NB4 (cell line): ENCODE results near the gene GGN.

Experiments used
- DNase-seq: peaks from one replicate; pipeline ENCODE4 v3.0.0; 2010; ENCODE audit warnings: low read depth
- H3K4me3 ChIP-seq: one replicate; pipeline ENCODE4 v1.5.1; 2011; ENCODE audit warnings: mild to moderate bottlenecking, low read depth, low read length, moderate library complexity
- CTCF ChIP-seq: IDR thresholded peaks from one replicate; pipeline ENCODE4 v1.5.1; 2012; ENCODE audit warnings: low read depth, low read length
- POLR2A ChIP-seq: IDR thresholded peaks from 2 replicates; pipeline ENCODE4 v1.6.1; 2011; ENCODE audit warnings: mild to moderate bottlenecking; ENCODE audit not compliant: insufficient read length; ENCODE audit errors: extremely low read depth
- TF ChIP-seq, protein P1 (sequence below): IDR thresholded peaks from 2 replicates; pipeline ENCODE4 v1.6.1; 2011; ENCODE audit warnings: low read depth, low read length

Gene GGN

DNA sequence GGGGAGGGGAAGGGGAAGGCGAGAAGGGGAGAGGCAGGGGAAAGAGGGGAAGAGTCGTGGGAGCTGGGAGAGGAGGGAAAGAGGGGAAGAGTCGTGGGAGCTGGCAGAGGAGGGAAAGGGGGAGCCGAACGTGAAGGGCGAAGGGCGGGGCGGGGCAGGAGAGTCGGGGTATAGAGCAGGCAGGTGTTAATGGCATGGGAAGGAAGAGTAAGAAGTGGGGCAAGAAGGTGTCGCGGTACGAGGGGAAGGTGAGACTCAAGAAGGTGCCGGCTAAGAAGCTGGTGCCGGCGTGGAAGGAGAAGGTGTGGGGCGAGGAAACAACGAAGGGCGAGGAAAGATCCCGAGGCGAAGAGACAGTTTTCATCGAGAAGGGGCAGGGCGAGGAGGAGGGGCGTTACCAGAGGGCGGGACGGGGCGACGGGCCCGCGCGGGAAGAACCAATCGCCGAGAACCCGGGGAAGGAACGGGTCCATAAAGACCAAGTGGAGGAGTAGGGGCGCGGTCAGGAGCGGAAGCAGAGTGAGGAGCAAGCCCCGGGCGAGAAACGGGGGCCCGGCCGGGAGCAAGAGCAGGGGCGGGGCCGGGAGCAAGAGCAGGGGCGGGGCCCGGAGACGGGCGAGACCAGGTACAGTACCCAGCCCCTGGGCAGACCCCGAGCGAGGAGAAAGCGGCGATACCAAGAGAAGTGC is 51.7 kb downstream of the GGN start:
- H3K4me3 ChIP-seq: peak overlapping the region; percentile 69
- TF ChIP-seq POLR2A (peak; percentile 45), CTCF (no peak)
- TF ChIP-seq, protein P1, sequence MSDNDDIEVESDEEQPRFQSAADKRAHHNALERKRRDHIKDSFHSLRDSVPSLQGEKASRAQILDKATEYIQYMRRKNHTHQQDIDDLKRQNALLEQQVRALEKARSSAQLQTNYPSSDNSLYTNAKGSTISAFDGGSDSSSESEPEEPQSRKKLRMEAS: 0 out of 2 replicates have a peak, but pooled peaks have one; percentile 21
- peak; percentile 94 for DNase-seq
